ENCODE data around the gene PSMG3. TPM values are rescaled to one million over a fixed set of nuclear protein-coding genes. Genes with fewer than 3 reads are reported as not detected.

Gene PSMG3
- polyA plus RNA-seq, 1 donor (not counting 4 experiments of a cell fraction or from before 2014, with no cell fraction given): 49.6 TPM

DNA sequence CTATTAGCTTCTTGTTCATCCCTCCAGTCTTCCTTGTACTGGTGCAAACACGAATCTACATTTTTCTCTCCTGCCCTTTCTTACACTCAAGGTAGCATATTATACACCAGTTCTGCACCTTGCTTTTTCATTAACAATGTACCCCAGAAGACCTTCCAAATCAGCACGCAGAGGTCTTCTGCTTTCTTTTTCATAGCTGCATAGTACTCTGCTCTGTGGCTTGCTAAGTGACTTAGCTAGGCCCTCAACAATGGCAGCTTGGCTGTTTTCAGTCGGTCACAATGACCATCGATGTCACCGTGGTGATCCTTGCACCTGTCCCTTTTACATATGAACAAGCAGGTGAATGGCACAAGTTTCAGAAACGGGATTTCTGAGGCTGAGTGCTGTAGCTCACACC, 44.4 kb downstream of the PSMG3 start:
- no peak overlapping the region for H3K9ac ChIP-seq (ENCODE audit: control insufficient read depth, extremely low read depth, insufficient read depth, low read length)
- peaks cover 14% of the 10 kb centered on the region for H3K4me1 ChIP-seq (ENCODE audit: control insufficient read depth, extremely low read depth, insufficient read depth, low read length)
- no peaks in the 10 kb centered on the region for H3K79me2 ChIP-seq (ENCODE audit: control insufficient read depth, insufficient read depth, low read length)
- TF ChIP-seq EZH2 (IDR thresholded peaks at IDR 0.05; ENCODE audit: low read length): no peak
- TF ChIP-seq, protein P1, sequence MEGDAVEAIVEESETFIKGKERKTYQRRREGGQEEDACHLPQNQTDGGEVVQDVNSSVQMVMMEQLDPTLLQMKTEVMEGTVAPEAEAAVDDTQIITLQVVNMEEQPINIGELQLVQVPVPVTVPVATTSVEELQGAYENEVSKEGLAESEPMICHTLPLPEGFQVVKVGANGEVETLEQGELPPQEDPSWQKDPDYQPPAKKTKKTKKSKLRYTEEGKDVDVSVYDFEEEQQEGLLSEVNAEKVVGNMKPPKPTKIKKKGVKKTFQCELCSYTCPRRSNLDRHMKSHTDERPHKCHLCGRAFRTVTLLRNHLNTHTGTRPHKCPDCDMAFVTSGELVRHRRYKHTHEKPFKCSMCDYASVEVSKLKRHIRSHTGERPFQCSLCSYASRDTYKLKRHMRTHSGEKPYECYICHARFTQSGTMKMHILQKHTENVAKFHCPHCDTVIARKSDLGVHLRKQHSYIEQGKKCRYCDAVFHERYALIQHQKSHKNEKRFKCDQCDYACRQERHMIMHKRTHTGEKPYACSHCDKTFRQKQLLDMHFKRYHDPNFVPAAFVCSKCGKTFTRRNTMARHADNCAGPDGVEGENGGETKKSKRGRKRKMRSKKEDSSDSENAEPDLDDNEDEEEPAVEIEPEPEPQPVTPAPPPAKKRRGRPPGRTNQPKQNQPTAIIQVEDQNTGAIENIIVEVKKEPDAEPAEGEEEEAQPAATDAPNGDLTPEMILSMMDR (optimal IDR thresholded peaks at IDR 0.05 in 1 of 3, IDR thresholded peaks at IDR 0.05 in 1 of 3, conservative IDR thresholded peaks at IDR 0.05 in 1 of 3; ENCODE audit: extremely low read depth in 1 of 3, insufficient read depth in 2 of 3, low read length in 3 of 3): no peak
- H3K9me1 ChIP-seq (ENCODE audit: control insufficient read depth, extremely low read depth, insufficient read depth, low read length): no peaks in the 10 kb centered on the region
- DNase-seq (ENCODE audit: low read depth, low spot score) (no peak), FAIRE-seq (no peak)
- dilution Hi-C loops (cut with MboI; ENCODE audit: extremely low pct_ligation_motif_present, low sequenced_read_pairs): no loop called here
- H2AFZ ChIP-seq (ENCODE audit: control insufficient read depth, low read length): no peak overlapping the region
- H3K36me3 ChIP-seq (ENCODE audit: control insufficient read depth in 2 of 2, extremely low read depth in 1 of 2, insufficient read depth in 2 of 2, low read length in 2 of 2): no peaks in the 10 kb centered on the region
- H3K27ac ChIP-seq (ENCODE audit: control insufficient read depth, insufficient read depth, low read length): no peak overlapping the region
- no peaks in the 10 kb centered on the region for H3K9me3 ChIP-seq (ENCODE audit: control insufficient read depth, low read depth, low read length)
- no peak overlapping the region for H3K4me2 ChIP-seq (ENCODE audit: control insufficient read depth, extremely low read depth, insufficient read depth, low read depth, low read length)
- no peak overlapping the region for H3K4me3 ChIP-seq (ENCODE audit: control insufficient read depth in 2 of 3, extremely low read depth in 1 of 3, insufficient read depth in 2 of 3, low read depth in 1 of 3, low read length in 3 of 3)
- no peaks in the 10 kb centered on the region for H3K27me3 ChIP-seq (ENCODE audit: control insufficient read depth, extremely low read depth, insufficient read depth, low read length)
- H4K20me1 ChIP-seq (ENCODE audit: control insufficient read depth, extremely low read depth, insufficient read depth, low read length): no peaks in the 10 kb centered on the region

GRCh38 chr7:1523844-1524243, 46.0 kb downstream of the PSMG3 start:
- H3K4me3 ChIP-seq (ENCODE audit: control insufficient read depth in 2 of 3, extremely low read depth in 1 of 3, insufficient read depth in 2 of 3, low read depth in 1 of 3, low read length in 3 of 3): no peak overlapping the region
- FAIRE-seq: no peak
- no peaks in the 10 kb centered on the region for H3K9me3 ChIP-seq (ENCODE audit: control insufficient read depth, low read depth, low read length)
- no peaks in the 10 kb centered on the region for H3K27me3 ChIP-seq (ENCODE audit: control insufficient read depth, extremely low read depth, insufficient read depth, low read length)
- no peaks in the 10 kb centered on the region for H3K36me3 ChIP-seq (ENCODE audit: control insufficient read depth in 2 of 2, extremely low read depth in 1 of 2, insufficient read depth in 2 of 2, low read length in 2 of 2)
- peaks cover 14% of the 10 kb centered on the region for H3K4me1 ChIP-seq (ENCODE audit: control insufficient read depth, extremely low read depth, insufficient read depth, low read length)
- H3K4me2 ChIP-seq (ENCODE audit: control insufficient read depth, extremely low read depth, insufficient read depth, low read depth, low read length): no peak overlapping the region
- no peak overlapping the region for H3K27ac ChIP-seq (ENCODE audit: control insufficient read depth, insufficient read depth, low read length)
- TF ChIP-seq, protein P1 (optimal IDR thresholded peaks at IDR 0.05 in 1 of 3, IDR thresholded peaks at IDR 0.05 in 1 of 3, conservative IDR thresholded peaks at IDR 0.05 in 1 of 3; ENCODE audit: extremely low read depth in 1 of 3, insufficient read depth in 2 of 3, low read length in 3 of 3): no peak
- no peak for TF ChIP-seq EZH2 (IDR thresholded peaks at IDR 0.05; ENCODE audit: low read length)
- H2AFZ ChIP-seq (ENCODE audit: control insufficient read depth, low read length): no peak overlapping the region
- DNase-seq (ENCODE audit: low read depth, low spot score): no peak
- H3K9me1 ChIP-seq (ENCODE audit: control insufficient read depth, extremely low read depth, insufficient read depth, low read length): no peaks in the 10 kb centered on the region
- dilution Hi-C loops (cut with MboI; ENCODE audit: extremely low pct_ligation_motif_present, low sequenced_read_pairs): no loop called here
- no peaks in the 10 kb centered on the region for H4K20me1 ChIP-seq (ENCODE audit: control insufficient read depth, extremely low read depth, insufficient read depth, low read length)
- no peaks in the 10 kb centered on the region for H3K79me2 ChIP-seq (ENCODE audit: control insufficient read depth, insufficient read depth, low read length)
- no peak overlapping the region for H3K9ac ChIP-seq (ENCODE audit: control insufficient read depth, extremely low read depth, insufficient read depth, low read length)
